GM19023 (cell line): Measurements from ENCODE around the gene APBB3.
"Not testable (repeated sequence)": the region's sequence is repeated elsewhere in the genome, so short reads cannot be mapped to it uniquely, and the experiment has no call there.

Experiments
- ATAC-seq: cut with Tn5 transposase; IDR thresholded peaks from one replicate; pipeline ENCODE4 v1.9.1; 2021; ENCODE audit warnings: mild to moderate bottlenecking, moderate library complexity; ENCODE audit not compliant: unreplicated experiment

Gene APBB3

GRCh38 chr5:140564196-140565023 lies at the start of gene APBB3, which contains the start of gene SLC35A4:
Gene APBB3 (minus strand): TSS chr5:140564598. CDS start chr5:140564245, 353 bp downstream.
Gene SLC35A4 (plus strand): TSS chr5:140564828. CDS start chr5:140567170, 2,342 bp downstream.
- ATAC-seq = peak; percentile 88

GRCh38 chr5:140611020-140611521 lies 46.7 kb upstream of the APBB3 start:
- no peak for ATAC-seq

GRCh38 chr5:140609126-140609525 lies 44.7 kb upstream of the APBB3 start:
- no peak for ATAC-seq

- no peak for ATAC-seq
These were observed 44.3 kb upstream of the APBB3 start for GRCh38 chr5:140608722-140609121.

GRCh38 chr5:140607031-140607430 lies 42.6 kb upstream of the APBB3 start:
- no peak for ATAC-seq

- no peak for ATAC-seq
These were observed 41.5 kb upstream of the APBB3 start for GRCh38 chr5:140605879-140606278.

- no peak for ATAC-seq
These were observed 39.3 kb upstream of the APBB3 start for GRCh38 chr5:140603734-140604133.

GRCh38 chr5:140603446-140603698 lies 39.0 kb upstream of the APBB3 start:
- not testable (repeated sequence) for ATAC-seq

- ATAC-seq = no peak
These were observed 37.7 kb upstream of the APBB3 start for GRCh38 chr5:140602147-140602546.

GRCh38 chr5:140600096-140600495 lies 35.7 kb upstream of the APBB3 start:
- ATAC-seq = no peak

- no peak for ATAC-seq
These were observed 34.4 kb upstream of the APBB3 start for GRCh38 chr5:140598836-140599235.

- ATAC-seq = no peak
These were observed 31.9 kb upstream of the APBB3 start for GRCh38 chr5:140596321-140596741.

GRCh38 chr5:140595538-140596300 lies 31.3 kb upstream of the APBB3 start:
- no peak for ATAC-seq

GRCh38 chr5:140594169-140594568 lies 29.8 kb upstream of the APBB3 start:
- ATAC-seq = no peak

- ATAC-seq = not testable (repeated sequence)
These were observed 28.7 kb upstream of the APBB3 start for GRCh38 chr5:140593070-140593469.

- ATAC-seq = no peak
These were observed 27.5 kb upstream of the APBB3 start for GRCh38 chr5:140591747-140592372.

GRCh38 chr5:140590861-140591260 lies 26.5 kb upstream of the APBB3 start:
- ATAC-seq = no peak

- ATAC-seq = no peak
These were observed 24.1 kb upstream of the APBB3 start for GRCh38 chr5:140588311-140589070.

GRCh38 chr5:140587495-140587894 lies 23.1 kb upstream of the APBB3 start:
- ATAC-seq = no peak

- ATAC-seq = not testable (repeated sequence)
These were observed 14.9 kb upstream of the APBB3 start for GRCh38 chr5:140579188-140579747.
